Breast epithelium (tissue), 3 donors: Measurements from ENCODE around the gene PTOV1.

ENCODE experiments used
- POLR2A ChIP-seq: fragments of 450-650 bp; IDR thresholded peaks from one replicate; pipeline ENCODE4 v1.6.1; 2016; ENCODE audit warnings: antibody characterized with exemption, mild to moderate bottlenecking, moderate library complexity
- POLR2AphosphoS5 ChIP-seq, 3 donors: sonication (generic); formaldehyde crosslinking; IDR thresholded peaks; one replicate each; pipeline ENCODE4 v1.6.1; 2017; ENCODE audit warnings: antibody characterized with exemption in 3 of 3
- TF ChIP-seq, protein P1 (sequence below), 3 donors: fragments of 450-650 bp; IDR thresholded peaks; one replicate each; pipeline ENCODE4 v1.5.1; 2016 to 2017; ENCODE audit warnings: antibody characterized with exemption in 3 of 3, mild to moderate bottlenecking in 3 of 3, moderate library complexity in 3 of 3

DNA sequence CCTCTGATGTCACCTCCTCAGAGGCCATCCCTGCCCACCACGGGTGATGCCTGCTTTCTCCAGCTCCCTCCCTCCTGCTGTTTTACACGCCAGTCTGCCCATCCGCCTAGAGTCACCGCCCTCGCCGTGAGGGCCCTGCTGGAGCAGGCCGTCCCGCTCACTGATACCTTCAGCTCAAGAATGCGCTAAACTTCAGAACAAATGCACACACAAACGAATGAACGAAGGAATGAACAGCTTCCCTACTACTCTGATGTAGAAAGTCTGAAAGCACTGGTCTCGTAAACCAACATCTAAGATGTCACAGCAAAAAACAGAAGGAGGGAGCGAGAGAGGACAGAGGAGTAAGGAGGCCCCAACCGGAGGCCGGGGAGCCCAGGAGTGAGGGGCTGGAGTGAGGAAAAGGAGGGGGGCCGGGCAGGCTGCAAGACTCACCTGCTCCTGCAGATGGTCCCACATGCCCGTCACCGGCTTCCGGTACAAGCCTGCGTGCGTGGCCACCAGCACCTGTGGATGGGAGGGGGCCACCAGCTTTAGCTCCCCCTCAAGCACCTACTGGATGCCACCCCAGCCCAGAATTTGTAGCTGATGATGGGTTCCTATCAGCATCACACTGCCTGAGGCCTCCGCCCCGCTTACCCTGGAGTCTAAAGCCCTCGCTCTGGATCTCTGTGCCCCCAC lies 12.4 kb downstream of the PTOV1 start:
- TF ChIP-seq POLR2A, result no peak
- TF ChIP-seq, protein P1, sequence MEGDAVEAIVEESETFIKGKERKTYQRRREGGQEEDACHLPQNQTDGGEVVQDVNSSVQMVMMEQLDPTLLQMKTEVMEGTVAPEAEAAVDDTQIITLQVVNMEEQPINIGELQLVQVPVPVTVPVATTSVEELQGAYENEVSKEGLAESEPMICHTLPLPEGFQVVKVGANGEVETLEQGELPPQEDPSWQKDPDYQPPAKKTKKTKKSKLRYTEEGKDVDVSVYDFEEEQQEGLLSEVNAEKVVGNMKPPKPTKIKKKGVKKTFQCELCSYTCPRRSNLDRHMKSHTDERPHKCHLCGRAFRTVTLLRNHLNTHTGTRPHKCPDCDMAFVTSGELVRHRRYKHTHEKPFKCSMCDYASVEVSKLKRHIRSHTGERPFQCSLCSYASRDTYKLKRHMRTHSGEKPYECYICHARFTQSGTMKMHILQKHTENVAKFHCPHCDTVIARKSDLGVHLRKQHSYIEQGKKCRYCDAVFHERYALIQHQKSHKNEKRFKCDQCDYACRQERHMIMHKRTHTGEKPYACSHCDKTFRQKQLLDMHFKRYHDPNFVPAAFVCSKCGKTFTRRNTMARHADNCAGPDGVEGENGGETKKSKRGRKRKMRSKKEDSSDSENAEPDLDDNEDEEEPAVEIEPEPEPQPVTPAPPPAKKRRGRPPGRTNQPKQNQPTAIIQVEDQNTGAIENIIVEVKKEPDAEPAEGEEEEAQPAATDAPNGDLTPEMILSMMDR (IDR thresholded peaks at IDR 0.05), result no peak
- TF ChIP-seq POLR2AphosphoS5 (IDR thresholded peaks at IDR 0.05), result no peak
